ENCODE measurements around the gene PRR27. TPM values are rescaled to one million over a fixed set of nuclear protein-coding genes. Genes with fewer than 3 reads are reported as not detected.

Gene PRR27
- total RNA-seq, 1 donor from 2014 or later: not detected

GRCh38 chr4:70182517-70183167, 28.6 kb downstream of the PRR27 start:
- H3F3A ChIP-seq (ENCODE audit: low read depth): no peaks in the 10 kb centered on the region
- H4K20me1 ChIP-seq (ENCODE audit: low read depth): no peaks in the 10 kb centered on the region
- DNase-seq (ENCODE audit: low spot score): no peak
- Mint-ChIP-seq H3K27ac (no peak overlapping the region), H3K4me1 (no peaks in the 10 kb centered on the region), H3K36me3 (no peaks in the 10 kb centered on the region), H3K27me3 (ENCODE audit: insufficient read depth, low read depth) (no peaks in the 10 kb centered on the region), H3K4me3 (no peak overlapping the region), H3K9me3 (no peaks in the 10 kb centered on the region)
- H3K4me1 ChIP-seq: no peaks in the 10 kb centered on the region
- no peaks in the 10 kb centered on the region for H3K36me3 ChIP-seq
- TF ChIP-seq EZH2 (IDR thresholded peaks at IDR 0.05): no peak
- no peak for TF ChIP-seq EZH2phosphoT487 (IDR thresholded peaks at IDR 0.05)
- no peak for TF ChIP-seq CTCF (IDR thresholded peaks at IDR 0.05)
- H2AFZ ChIP-seq (replicated peaks): peak overlapping the region; percentile 81
- H3K9ac ChIP-seq: no peak overlapping the region
- H3K4me2 ChIP-seq: no peak overlapping the region
- H3K4me3 ChIP-seq: no peak overlapping the region
- H3K27me3 ChIP-seq: no peaks in the 10 kb centered on the region
- H3K9me3 ChIP-seq (ENCODE audit: low read depth): no peaks in the 10 kb centered on the region
- no peaks in the 10 kb centered on the region for H3K79me2 ChIP-seq (ENCODE audit: low read depth)
- H3K27ac ChIP-seq: no peak overlapping the region

GRCh38 chr4:70183168-70183939, 29.3 kb downstream of the PRR27 start:
- H3K9ac ChIP-seq: no peak overlapping the region
- peak; percentile 82 for DNase-seq (ENCODE audit: low spot score)
- no peaks in the 10 kb centered on the region for H3K36me3 ChIP-seq

GRCh38 chr4:70183940-70184246, 29.9 kb downstream of the PRR27 start:
- Histone ChIP-seq H2AFZ (replicated peaks) (no peak overlapping the region), H4K20me1 (ENCODE audit: low read depth) (no peaks in the 10 kb centered on the region), H3K9me3 (ENCODE audit: low read depth) (no peaks in the 10 kb centered on the region), H3K9ac (no peak overlapping the region), H3K4me2 (no peak overlapping the region), H3K27ac (no peak overlapping the region), H3K36me3 (no peaks in the 10 kb centered on the region), H3K79me2 (ENCODE audit: low read depth) (no peaks in the 10 kb centered on the region), H3K4me1 (no peaks in the 10 kb centered on the region), H3K4me3 (no peak overlapping the region), H3F3A (ENCODE audit: low read depth) (no peaks in the 10 kb centered on the region), H3K27me3 (no peaks in the 10 kb centered on the region)
- no peaks in the 10 kb centered on the region for H3K9me3 Mint-ChIP-seq
- H3K4me3 Mint-ChIP-seq: no peak overlapping the region
- H3K27me3 Mint-ChIP-seq (ENCODE audit: insufficient read depth, low read depth): no peaks in the 10 kb centered on the region
- no peak for TF ChIP-seq EZH2phosphoT487 (IDR thresholded peaks at IDR 0.05)
- no peak for TF ChIP-seq EZH2 (IDR thresholded peaks at IDR 0.05)
- TF ChIP-seq CTCF (IDR thresholded peaks at IDR 0.05): no peak
- H3K4me1 Mint-ChIP-seq: no peaks in the 10 kb centered on the region
- no peaks in the 10 kb centered on the region for H3K36me3 Mint-ChIP-seq
- no peak for DNase-seq (ENCODE audit: low spot score)
- H3K27ac Mint-ChIP-seq: no peak overlapping the region

More at GRCh38 chr4:70183168-70183939, 29.3 kb downstream of the PRR27 start:
- Histone ChIP-seq H3K27ac (no peak overlapping the region), H3F3A (ENCODE audit: low read depth) (no peaks in the 10 kb centered on the region), H3K4me2 (no peak overlapping the region), H2AFZ (replicated peaks) (no peak overlapping the region), H3K4me1 (no peaks in the 10 kb centered on the region), H3K79me2 (ENCODE audit: low read depth) (no peaks in the 10 kb centered on the region), H3K4me3 (no peak overlapping the region), H3K9me3 (ENCODE audit: low read depth) (no peaks in the 10 kb centered on the region), H3K27me3 (no peaks in the 10 kb centered on the region), H4K20me1 (ENCODE audit: low read depth) (no peaks in the 10 kb centered on the region)
- no peaks in the 10 kb centered on the region for H3K4me1 Mint-ChIP-seq
- H3K4me3 Mint-ChIP-seq: no peak overlapping the region
- no peaks in the 10 kb centered on the region for H3K36me3 Mint-ChIP-seq
- H3K27me3 Mint-ChIP-seq (ENCODE audit: insufficient read depth, low read depth): no peaks in the 10 kb centered on the region
- H3K9me3 Mint-ChIP-seq: no peaks in the 10 kb centered on the region
- TF ChIP-seq CTCF (IDR thresholded peaks at IDR 0.05): peak; percentile 97
- TF ChIP-seq EZH2 (IDR thresholded peaks at IDR 0.05): no peak
- no peak overlapping the region for H3K27ac Mint-ChIP-seq
